HepG2 (cell line): ENCODE data around the gene CLDN16. TPM values are rescaled to one million over a fixed set of nuclear protein-coding genes. Genes with fewer than 3 reads are reported as not detected.

ENCODE experiments used
- ATAC-seq: fragments of 200-7000 bp; cut with Tn5 transposase; 3 replicates; pipeline ENCODE4 v1.9.1; 2020; ENCODE audit warnings: mild to moderate bottlenecking, moderate library complexity
- BruUV-seq: library from RNA; stranded (reverse); fragments of 400-500 nt; replicated peaks from 2 replicates; lab custom pipeline; 2021; lab: Mats Ljungman, UMichigan
- CTCF ChIA-PET: fragments of 300-600 bp; formaldehyde crosslinking; extraction: SDS; loops from one replicate; lab custom pipeline; 2021; ENCODE audit warnings: low total read pairs, inconsistent platforms, low intra/inter-chr PET ratio; lab: Yijun Ruan, JAX
- POLR2A ChIA-PET: fragments of 350-600 bp; sonication (Branson Sonifier 250); formaldehyde crosslinking; loops from one replicate; lab custom pipeline; 2020; ENCODE audit warnings: antibody characterized with exemption, inconsistent platforms; lab: Yijun Ruan, JAX
- DNase-seq: peaks from one replicate; pipeline ENCODE4 v3.0.0-alpha.2; 2015; ENCODE audit warnings: low spot score
- FAIRE-seq: peaks from 3 replicates; lab custom pipeline; 2011; peaks lifted over from hg19 to GRCh38; lab: Jason Lieb, UNC
- H2AFZ ChIP-seq: one replicate; pipeline ENCODE4 v1.6.1; 2011; ENCODE audit warnings: low read length, inconsistent platforms
- H3K27ac ChIP-seq: fragments of 300-600 bp; 3 replicates; pipeline ENCODE4 v1.8.0; 2011; ENCODE audit warnings: mixed run types, mild to moderate bottlenecking, mixed read lengths, low read length, inconsistent platforms; ENCODE audit not compliant: insufficient read depth; ENCODE audit errors: extremely low read length
- H3K27me3 ChIP-seq, 2 experiments: fragments of 200-600 bp in 1 of 2; 2 replicates in 1 of 2; 3 replicates in 1 of 2; pipeline versions ENCODE4 v1.6.0 to v1.8.0; 2011; ENCODE audit warnings: low read length in 2 of 2, mild to moderate bottlenecking in 2 of 2, moderate library complexity in 2 of 2, inconsistent platforms in 1 of 2; ENCODE audit not compliant: insufficient read depth in 2 of 2, control insufficient read depth in 1 of 2
- H3K36me3 ChIP-seq, 2 experiments: fragments of 200-600 bp in 1 of 2; replicated peaks in 1 of 2; 2 replicates in 1 of 2; 3 replicates in 1 of 2; pipeline versions ENCODE4 v1.5.1 to v1.8.0; 2011; ENCODE audit warnings: low read length in 2 of 2, inconsistent platforms in 1 of 2; ENCODE audit not compliant: insufficient read depth in 2 of 2, control insufficient read depth in 1 of 2
- H3K4me1 ChIP-seq: 2 replicates; pipeline ENCODE4 v1.5.1; 2012; ENCODE audit warnings: low read length, inconsistent platforms; ENCODE audit not compliant: insufficient read depth
- H3K4me2 ChIP-seq: 2 replicates; pipeline ENCODE4 v1.6.0; 2011; ENCODE audit warnings: low read depth, low read length, inconsistent platforms
- H3K4me3 ChIP-seq, 3 experiments: fragments of 200-600 bp in 1 of 3; sonication (generic), shearing (Covaris generic) in 1 of 3; replicated peaks in 1 of 3; 2 replicates each; pipeline ENCODE4 v1.5.1; 2011 to 2016; ENCODE audit warnings: low read length in 3 of 3, inconsistent platforms in 2 of 3, low read depth in 2 of 3, mild to moderate bottlenecking in 2 of 3, control low read depth in 1 of 3, mixed read lengths in 1 of 3; ENCODE audit not compliant: insufficient read depth in 1 of 3
- H3K79me2 ChIP-seq: one replicate; pipeline ENCODE4 v1.6.1; 2011; ENCODE audit warnings: low read length, inconsistent platforms; ENCODE audit not compliant: insufficient read depth
- H3K9ac ChIP-seq: 2 replicates; pipeline ENCODE4 v1.6.0; 2011; ENCODE audit warnings: mild to moderate bottlenecking, low read depth, low read length, inconsistent platforms; ENCODE audit not compliant: insufficient read depth
- H3K9me3 ChIP-seq: 2 replicates; pipeline ENCODE4 v1.5.1; 2012; ENCODE audit warnings: mild to moderate bottlenecking, low read length
- H4K20me1 ChIP-seq: 2 replicates; pipeline ENCODE4 v1.6.0; 2011; ENCODE audit warnings: inconsistent platforms, mild to moderate bottlenecking, low read length, moderate library complexity; ENCODE audit not compliant: insufficient read depth
- ATF1 ChIP-seq: IDR thresholded peaks from 2 replicates; pipeline ENCODE4 v1.6.1; 2016; ENCODE audit warnings: mild to moderate bottlenecking, control low read depth
- CREM ChIP-seq, 2 experiments: sonication (generic) in 1 of 2; formaldehyde crosslinking in 1 of 2; IDR thresholded peaks; 2 replicates each; pipeline versions ENCODE4 v1.4.0 to v1.6.1; 2016 to 2020; ENCODE audit warnings: antibody characterized with exemption in 1 of 2, mild to moderate bottlenecking in 1 of 2, missing genetic modification reagents in 1 of 2
- ELF3 ChIP-seq: IDR thresholded peaks from 2 replicates; pipeline ENCODE4 v1.6.1; 2016; ENCODE audit warnings: missing genetic modification reagents, missing compliant biosample characterization
- EP300 ChIP-seq, 3 experiments: sonication (generic) in 1 of 3; formaldehyde crosslinking in 1 of 3; IDR thresholded peaks; 2 replicates each; pipeline versions ENCODE4 v1.5.1 to v1.6.1; 2011 to 2020; ENCODE audit warnings: low read depth in 2 of 3, low read length in 2 of 3, borderline replicate concordance in 1 of 3, improper control_type of control experiment in 1 of 3, mild to moderate bottlenecking in 1 of 3, missing genetic modification reagents in 1 of 3, moderate library complexity in 1 of 3
- FOXA1 ChIP-seq, 2 experiments: fragments of 450-650 bp in 1 of 2; sonication (generic) in 1 of 2; formaldehyde crosslinking in 1 of 2; IDR thresholded peaks; 2 replicates each; pipeline versions ENCODE4 v1.4.0 to v1.6.1; 2016 to 2020; ENCODE audit warnings: missing genetic modification reagents in 1 of 2
- FOXP4 ChIP-seq: sonication (generic); formaldehyde crosslinking; IDR thresholded peaks from 2 replicates; pipeline ENCODE4 v1.4.0; 2020; ENCODE audit warnings: missing genetic modification reagents
- HOXA5 ChIP-seq: sonication (generic); formaldehyde crosslinking; IDR thresholded peaks from 2 replicates; pipeline ENCODE4 v1.4.0; 2020; ENCODE audit warnings: missing genetic modification reagents
- KDM6A ChIP-seq: IDR thresholded peaks from 2 replicates; pipeline ENCODE4 v1.6.1; 2016; ENCODE audit warnings: low read depth
- LCORL ChIP-seq, 2 experiments: fragments of 450-650 bp in 1 of 2; sonication (generic) in 1 of 2; formaldehyde crosslinking in 1 of 2; IDR thresholded peaks; 2 replicates each; pipeline versions ENCODE4 v1.5.0 to v1.6.1; 2017 to 2020; ENCODE audit warnings: antibody characterized with exemption in 1 of 2, missing genetic modification reagents in 1 of 2
- MED8 ChIP-seq: sonication (generic); formaldehyde crosslinking; IDR thresholded peaks from 2 replicates; pipeline ENCODE4 v1.8.1; 2023; ENCODE audit warnings: mild to moderate bottlenecking, missing genetic modification reagents; ENCODE audit not compliant: insufficient replicate concordance
- NAIF1 ChIP-seq: sonication (generic); formaldehyde crosslinking; IDR thresholded peaks from 2 replicates; pipeline ENCODE4 v1.5.0; 2020; ENCODE audit warnings: mild to moderate bottlenecking, missing genetic modification reagents, borderline replicate concordance
- RFX1 ChIP-seq: fragments of 450-650 bp; IDR thresholded peaks from 2 replicates; pipeline ENCODE4 v1.6.1; 2017
- SOX6 ChIP-seq, 2 experiments: fragments of 450-650 bp in 1 of 2; sonication (generic) in 1 of 2; formaldehyde crosslinking in 1 of 2; IDR thresholded peaks; 2 replicates each; pipeline versions ENCODE4 v1.4.0 to v1.6.1; 2017 to 2020; ENCODE audit warnings: antibody characterized with exemption in 1 of 2, mild to moderate bottlenecking in 1 of 2, missing genetic modification reagents in 1 of 2
- TEAD3 ChIP-seq: optimal IDR thresholded peaks from 2 replicates; pipeline ENCODE3; 2016; ENCODE audit warnings: borderline replicate concordance
- TGIF2 ChIP-seq: IDR thresholded peaks from 2 replicates; pipeline ENCODE4 v1.6.1; 2016; ENCODE audit warnings: control low read depth, missing compliant biosample characterization
- ZFP36L2 ChIP-seq: sonication (generic); formaldehyde crosslinking; IDR thresholded peaks from 2 replicates; pipeline ENCODE4 v1.4.0; 2020; ENCODE audit warnings: missing genetic modification reagents
- ZMYM2 ChIP-seq: sonication (generic); formaldehyde crosslinking; IDR thresholded peaks from 2 replicates; pipeline ENCODE4 v1.8.0; 2022; ENCODE audit warnings: mild to moderate bottlenecking, missing genetic modification reagents
- ZNF616 ChIP-seq: sonication (generic); formaldehyde crosslinking; IDR thresholded peaks from 2 replicates; pipeline ENCODE4 v1.5.0; 2020; ENCODE audit warnings: low read depth, mild to moderate bottlenecking, missing genetic modification reagents
- ZNF644 ChIP-seq: IDR thresholded peaks from 2 replicates; pipeline ENCODE4 v1.6.1; 2016; ENCODE audit warnings: low read depth
- WGBS: methylation state at CpG from one replicate; pipeline ENCODE4 v1.1.6; 2017; ENCODE audit warnings: low lambda C conversion rate; 5-methylcytosine and 5-hydroxymethylcytosine counted together
- in situ Hi-C: cut with HindIII; loops from 2 replicates; pipeline ENCODE4 v1.10.0; 2017; ENCODE audit warnings: low pct_unique_long_range_greater_than_20kb; ENCODE audit not compliant: extremely low pct_ligation_motif_present
- intact Hi-C: fragments of 100-400 bp; cut with micrococcal nuclease; formaldehyde crosslinking; loops from one replicate; pipeline ENCODE4 v1.10.0; 2022; ENCODE audit not compliant: unreplicated experiment
- polyA plus RNA-seq, 8 experiments: library from polyadenylated mRNA; depleted of rRNA in 3 of 8; stranded (reverse) in 7 of 8; unstranded in 1 of 8; fragments of >200 nt; fragmentation: Illumina TruSeq in 4 of 8; extraction: Trizol in 4 of 8; gene quantifications; 2 replicates each; pipeline versions ENCODE4 v1.2.1 to v1.2.3, GENCODE V29; 2011 to 2016; ENCODE audit warnings: low read depth in 4 of 8, missing spikeins in 1 of 8, mixed read lengths in 1 of 8; ENCODE audit not compliant: insufficient read depth in 1 of 8
- total RNA-seq, 5 experiments: library from RNA; depleted of rRNA; stranded (reverse); fragments of >200 nt; fragmentation: Illumina TruSeq; extraction: Trizol; gene quantifications; 2 replicates each; pipeline ENCODE4 v1.2.3, GENCODE V29; 2016; ENCODE audit warnings: low read depth in 1 of 5
- TF ChIP-seq, protein P1 (sequence below): IDR thresholded peaks from 2 replicates; pipeline ENCODE4 v1.6.1; 2016; ENCODE audit warnings: low read depth

CLDN16 gene
- total and polyA plus RNA-seq, 2 of the 13 experiments (the other 11 are each of a cell fraction or from before 2014, with no cell fraction given), result 0.13 to 0.24 TPM

DNA sequence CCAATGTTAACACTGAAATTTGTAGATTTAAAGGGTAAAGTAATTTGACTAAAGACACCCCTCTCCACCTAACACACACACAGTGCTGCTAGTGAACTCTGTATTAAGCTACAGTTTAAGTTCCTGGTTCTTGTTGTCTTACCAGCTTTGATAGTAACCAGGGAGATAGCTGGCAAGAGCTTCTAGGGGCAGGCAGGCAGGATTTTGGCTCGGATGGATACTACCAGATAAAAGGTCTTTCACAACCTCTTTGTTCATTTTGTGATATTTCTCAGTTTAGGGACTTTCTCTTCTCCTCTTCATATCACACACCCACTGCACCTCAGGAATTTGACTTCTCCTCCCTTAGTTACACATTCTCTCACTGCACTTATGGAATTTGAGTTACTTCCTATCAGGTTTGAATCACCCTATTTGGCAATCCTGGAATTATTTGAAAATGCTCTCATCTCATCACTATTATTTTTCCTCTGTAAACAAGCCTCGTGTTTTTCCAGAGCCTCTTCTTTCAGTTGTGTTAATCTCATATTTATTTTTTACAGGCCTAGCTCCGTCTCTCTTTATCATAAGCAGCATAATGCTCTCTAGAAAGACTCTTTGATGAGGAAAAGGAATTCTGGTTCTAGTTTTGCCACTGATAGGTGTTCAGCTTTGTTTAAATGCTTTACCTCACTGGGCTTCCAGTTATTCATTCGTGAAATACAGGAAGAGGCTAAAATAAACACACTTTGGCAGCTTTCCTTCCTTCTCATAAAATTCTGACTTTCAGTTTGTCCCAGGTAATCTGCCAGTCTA is 42.7 kb upstream of the CLDN16 start:
- Histone ChIP-seq H3K9ac (peak overlapping the region; percentile 71), H2AFZ (peak overlapping the region; percentile 39)
- DNase-seq, result peak; percentile 98
- TF ChIP-seq ELF3 (peak; percentile 51; the same call in 1 of the 2 replicates), EP300 (IDR thresholded peaks at IDR 0.05; ENCODE audit: low read depth in 2 of 2, low read length in 2 of 2) (peak in 1 of 2 experiments; percentile 87; a peak in 1 of 4 replicates), EP300 (CRISPR knock-in tag; IDR thresholded peaks at IDR 0.05; ENCODE audit: borderline replicate concordance) (peak; percentile 74), FOXP4 (CRISPR knock-in tag) (peak; percentile 80; the same call in 1 of the 2 replicates), ZNF616 (CRISPR knock-in tag) (no peak), LCORL (IDR thresholded peaks at IDR 0.05) (peak; percentile 86), LCORL (CRISPR knock-in tag; IDR thresholded peaks at IDR 0.05) (no peak), NAIF1 (CRISPR knock-in tag) (peak; percentile 42; the same call in 1 of the 2 replicates), MED8 (peak; percentile 36), KDM6A (CRISPR knock-in tag) (peak; percentile 53; the same call in 1 of the 2 replicates), SOX6 (IDR thresholded peaks at IDR 0.05) (no peak), SOX6 (CRISPR knock-in tag; IDR thresholded peaks at IDR 0.05) (peak; percentile 78), HOXA5 (CRISPR knock-in tag) (0 out of 2 replicates have a peak, but pooled peaks have one; percentile 44), ZMYM2 (CRISPR knock-in tag) (no peak), TEAD3 (CRISPR knock-in tag) (peak; percentile 77), CREM (IDR thresholded peaks at IDR 0.05) (peak; percentile 78; the same call in 1 of the 2 replicates), CREM (CRISPR knock-in tag; IDR thresholded peaks at IDR 0.05) (no peak), RFX1 (peak; percentile 54; the same call in 1 of the 2 replicates), FOXA1 (IDR thresholded peaks at IDR 0.05) (peak; percentile 70; the same call in 1 of the 2 replicates), FOXA1 (CRISPR knock-in tag; IDR thresholded peaks at IDR 0.05) (peak; percentile 54), ZFP36L2 (CRISPR knock-in tag) (no peak), ATF1 (CRISPR knock-in tag) (peak; percentile 40; the same call in 1 of the 2 replicates), TGIF2 (CRISPR knock-in tag) (0 out of 2 replicates have a peak, but pooled peaks have one; percentile 44), ZNF644 (0 out of 2 replicates have a peak, but pooled peaks have one; percentile 24)
- TF ChIP-seq, protein P1, sequence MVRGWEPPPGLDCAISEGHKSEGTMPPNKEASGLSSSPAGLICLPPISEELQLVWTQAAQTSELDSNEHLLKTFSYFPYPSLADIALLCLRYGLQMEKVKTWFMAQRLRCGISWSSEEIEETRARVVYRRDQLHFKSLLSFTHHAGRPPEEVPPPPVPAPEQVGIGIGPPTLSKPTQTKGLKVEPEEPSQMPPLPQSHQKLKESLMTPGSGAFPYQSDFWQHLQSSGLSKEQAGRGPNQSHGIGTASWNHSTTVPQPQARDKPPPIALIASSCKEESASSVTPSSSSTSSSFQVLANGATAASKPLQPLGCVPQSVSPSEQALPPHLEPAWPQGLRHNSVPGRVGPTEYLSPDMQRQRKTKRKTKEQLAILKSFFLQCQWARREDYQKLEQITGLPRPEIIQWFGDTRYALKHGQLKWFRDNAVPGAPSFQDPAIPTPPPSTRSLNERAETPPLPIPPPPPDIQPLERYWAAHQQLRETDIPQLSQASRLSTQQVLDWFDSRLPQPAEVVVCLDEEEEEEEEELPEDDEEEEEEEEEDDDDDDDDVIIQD (CRISPR knock-in tag), result peak; percentile 59

More for the DNA sequence above, 42.7 kb upstream of the CLDN16 start:
- ChIA-PET CTCF (no interaction called here), POLR2A (interaction anchor here (0.7 to 2.0 kb wide), 9 partner anchors 9 to 168 kb away, joined by 3 to 49 read pairs (median 5); partner anchors contain the start of gene CLDN1)
- intact Hi-C loops, result loop anchor here (1.0 to 2.0 kb wide), 2 partner anchors 15 to 40 kb away; no protein-coding TSS in a partner anchor
- Histone ChIP-seq H3K9me3 (no peaks in the 10 kb centered on the region), H3K4me1 (peaks cover 35% of the 10 kb centered on the region), H3K79me2 (no peaks in the 10 kb centered on the region), H4K20me1 (no peaks in the 10 kb centered on the region), H3K4me3 (peak overlapping the region; percentile 35 to 45 (median 38); a peak in 5 of 6 replicates), H3K27me3 (no peaks in the 10 kb centered on the region), H3K27ac (peak overlapping the region; percentile 89), H3K36me3 (no peaks in the 10 kb centered on the region), H3K4me2 (peak overlapping the region; percentile 77)
- ATAC-seq (peak; percentile 96), FAIRE-seq (peak; percentile 87)
- in situ Hi-C loops, result no loop called here
- BruUV-seq, result no TSS peak
- WGBS, result 0% methylated on average over 4 of the region's 4 CpGs
